ENCODE measurements around the gene ADSS2. TPM values are rescaled to one million over a fixed set of nuclear protein-coding genes. Genes with fewer than 3 reads are reported as not detected.
A peak's percentile ranks its signal among the peaks of the same experiment; 100 is the strongest.

The ADSS2 gene
- total RNA-seq, 1 donor from 2014 or later: 38.5 TPM

DNA sequence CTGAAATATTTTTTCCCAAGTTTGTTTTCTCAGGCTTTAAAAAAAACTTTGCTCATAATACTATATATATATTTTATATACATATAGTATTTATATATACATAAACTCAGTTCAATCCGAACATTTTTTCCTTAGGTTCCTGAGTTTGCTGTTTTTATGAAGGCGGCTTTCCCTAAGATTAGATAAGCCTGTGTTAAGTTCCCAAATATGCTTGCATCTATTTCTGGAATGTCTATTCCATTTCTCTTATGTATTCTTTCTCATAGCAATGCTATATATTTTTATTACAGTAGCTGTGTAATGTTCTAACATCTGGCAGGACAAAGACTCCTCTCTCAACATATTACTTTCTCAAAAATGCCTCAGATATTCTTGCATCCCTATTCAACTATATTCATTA, 45.9 kb downstream of the ADSS2 start:
- no peak for DNase-seq
- Histone ChIP-seq H3K9me3 (peaks cover 8% of the 10 kb centered on the region), H3K27me3 (ENCODE audit: low read depth) (no peaks in the 10 kb centered on the region), H3K4me3 (no peak overlapping the region), H3K36me3 (peaks cover 50% of the 10 kb centered on the region), H3K27ac (no peak overlapping the region), H3K4me1 (no peaks in the 10 kb centered on the region)
- intact Hi-C loops (cut with DNase I): no loop called here
- TF ChIP-seq, protein P1, sequence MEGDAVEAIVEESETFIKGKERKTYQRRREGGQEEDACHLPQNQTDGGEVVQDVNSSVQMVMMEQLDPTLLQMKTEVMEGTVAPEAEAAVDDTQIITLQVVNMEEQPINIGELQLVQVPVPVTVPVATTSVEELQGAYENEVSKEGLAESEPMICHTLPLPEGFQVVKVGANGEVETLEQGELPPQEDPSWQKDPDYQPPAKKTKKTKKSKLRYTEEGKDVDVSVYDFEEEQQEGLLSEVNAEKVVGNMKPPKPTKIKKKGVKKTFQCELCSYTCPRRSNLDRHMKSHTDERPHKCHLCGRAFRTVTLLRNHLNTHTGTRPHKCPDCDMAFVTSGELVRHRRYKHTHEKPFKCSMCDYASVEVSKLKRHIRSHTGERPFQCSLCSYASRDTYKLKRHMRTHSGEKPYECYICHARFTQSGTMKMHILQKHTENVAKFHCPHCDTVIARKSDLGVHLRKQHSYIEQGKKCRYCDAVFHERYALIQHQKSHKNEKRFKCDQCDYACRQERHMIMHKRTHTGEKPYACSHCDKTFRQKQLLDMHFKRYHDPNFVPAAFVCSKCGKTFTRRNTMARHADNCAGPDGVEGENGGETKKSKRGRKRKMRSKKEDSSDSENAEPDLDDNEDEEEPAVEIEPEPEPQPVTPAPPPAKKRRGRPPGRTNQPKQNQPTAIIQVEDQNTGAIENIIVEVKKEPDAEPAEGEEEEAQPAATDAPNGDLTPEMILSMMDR (IDR thresholded peaks at IDR 0.05): no peak
- no peak for ATAC-seq

DNA sequence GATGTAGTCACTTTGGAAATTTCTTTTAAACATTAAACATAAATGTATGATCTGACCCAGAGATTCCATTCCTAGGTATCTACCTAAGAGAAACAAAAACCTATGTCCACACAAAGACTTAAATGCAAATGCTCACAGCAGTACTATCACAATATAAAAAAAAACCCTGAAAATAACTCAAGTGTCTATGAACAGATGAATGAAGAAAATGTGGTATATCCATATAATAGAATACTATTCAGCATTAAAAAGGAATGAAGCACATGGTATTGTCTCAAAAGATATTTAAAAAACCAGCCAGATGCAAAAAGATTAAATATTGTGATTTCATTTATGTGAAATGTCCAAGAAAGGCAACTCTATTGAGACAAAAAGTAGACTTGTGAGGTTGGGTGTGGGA, 48.3 kb downstream of the ADSS2 start:
- Histone ChIP-seq H3K27ac (no peak overlapping the region), H3K9me3 (peaks cover 11% of the 10 kb centered on the region), H3K36me3 (peaks cover 30% of the 10 kb centered on the region), H3K27me3 (ENCODE audit: low read depth) (no peaks in the 10 kb centered on the region), H3K4me1 (no peaks in the 10 kb centered on the region), H3K4me3 (no peak overlapping the region)
- intact Hi-C loops (cut with DNase I): no loop called here
- ATAC-seq: no peak
- DNase-seq: no peak
- TF ChIP-seq, protein P1 (IDR thresholded peaks at IDR 0.05): no peak

DNA sequence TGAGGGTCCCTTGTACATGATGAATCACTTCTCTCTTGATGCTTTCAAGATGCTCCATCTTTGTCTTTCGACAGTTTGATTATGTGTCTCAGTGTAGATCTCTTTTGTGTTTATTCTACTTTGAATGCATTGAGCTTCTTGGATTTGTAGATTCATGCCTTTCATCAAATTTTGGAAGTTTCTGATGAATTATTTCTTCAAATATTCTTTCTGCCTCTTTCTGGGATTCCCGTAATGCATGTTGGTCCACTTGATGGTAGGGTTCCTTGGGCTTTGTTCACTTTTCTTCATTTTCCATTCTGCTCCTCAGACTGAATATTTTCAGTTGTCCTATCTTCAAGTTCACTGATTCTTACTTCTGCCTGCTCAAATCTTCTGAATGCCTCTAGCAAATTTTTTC, 50.7 kb downstream of the ADSS2 start:
- Histone ChIP-seq H3K4me3 (no peak overlapping the region), H3K4me1 (no peaks in the 10 kb centered on the region), H3K9me3 (peaks cover 11% of the 10 kb centered on the region), H3K27me3 (ENCODE audit: low read depth) (no peaks in the 10 kb centered on the region), H3K27ac (no peak overlapping the region), H3K36me3 (peaks cover 11% of the 10 kb centered on the region)
- ATAC-seq: no peak
- intact Hi-C loops (cut with DNase I): no loop called here
- no peak for DNase-seq
- TF ChIP-seq, protein P1 (IDR thresholded peaks at IDR 0.05): no peak

DNA sequence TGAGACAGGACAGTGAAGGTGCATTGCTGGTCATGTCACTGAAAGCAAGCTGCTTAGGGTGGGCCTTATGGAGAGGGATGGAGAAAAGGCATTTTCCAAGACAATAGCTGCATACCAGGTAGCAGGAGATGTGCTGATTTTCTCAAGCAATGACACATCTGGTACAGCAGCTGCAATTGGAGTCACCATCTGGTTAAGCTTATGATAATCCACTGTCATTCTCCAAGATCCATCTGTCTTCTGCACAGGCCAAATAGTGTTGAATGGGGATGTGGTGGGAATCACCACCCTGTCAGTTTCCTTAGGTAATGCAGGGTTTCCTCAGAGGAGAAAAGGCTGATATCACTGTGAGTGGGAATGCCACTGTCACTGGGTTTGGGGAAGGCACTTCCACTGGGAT, 54.6 kb downstream of the ADSS2 start:
- intact Hi-C loops (cut with DNase I): no loop called here
- ATAC-seq (no peak), DNase-seq (no peak)
- H3K9me3 ChIP-seq: peaks cover 11% of the 10 kb centered on the region
- H3K27ac ChIP-seq: no peak overlapping the region
- no peaks in the 10 kb centered on the region for H3K4me1 ChIP-seq
- H3K36me3 ChIP-seq: peaks cover 4% of the 10 kb centered on the region
- H3K27me3 ChIP-seq (ENCODE audit: low read depth): no peaks in the 10 kb centered on the region
- H3K4me3 ChIP-seq: no peak overlapping the region
- TF ChIP-seq, protein P1 (IDR thresholded peaks at IDR 0.05): no peak

DNA sequence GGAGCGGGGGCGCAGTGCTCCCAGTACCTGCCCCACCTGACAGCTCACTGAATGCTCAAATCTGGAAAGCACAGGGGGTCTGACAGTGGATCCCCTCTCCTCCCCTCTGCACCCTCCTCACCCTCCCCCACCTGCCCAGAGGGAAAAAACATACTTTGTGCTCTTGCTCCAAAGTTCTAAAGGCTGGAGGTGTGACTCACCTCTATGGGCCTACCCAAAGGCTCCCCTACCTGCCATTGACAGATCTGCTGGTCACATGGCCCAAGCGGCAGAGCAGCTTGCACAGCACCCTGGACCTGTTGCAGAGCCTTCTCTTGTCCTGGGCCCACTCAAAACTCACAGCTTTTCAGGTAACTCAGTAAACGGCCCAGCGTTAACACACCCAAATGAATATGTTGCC, 55.7 kb downstream of the ADSS2 start:
- no peak overlapping the region for H3K4me3 ChIP-seq
- TF ChIP-seq, protein P1 (IDR thresholded peaks at IDR 0.05): no peak
- ATAC-seq: peak; percentile 9 to 16
- no peaks in the 10 kb centered on the region for H3K36me3 ChIP-seq
- intact Hi-C loops (cut with DNase I): no loop called here
- H3K4me1 ChIP-seq: no peaks in the 10 kb centered on the region
- no peak overlapping the region for H3K27ac ChIP-seq
- peaks cover 5% of the 10 kb centered on the region for H3K9me3 ChIP-seq
- no peaks in the 10 kb centered on the region for H3K27me3 ChIP-seq (ENCODE audit: low read depth)
- DNase-seq: no peak
